SU-DHL-6 (cell line): ENCODE measurements around the gene GULP1.
"Not testable (repeated sequence)": the region's sequence is repeated elsewhere in the genome, so short reads cannot be mapped to it uniquely, and the experiment has no call there.

Experiments used
- H2AFZ ChIP-seq: fragments of 200-600 bp; sonication (generic); 2 replicates; pipeline ENCODE4 v1.6.1; 2014; ENCODE audit warnings: low read depth, mild to moderate bottlenecking, moderate library complexity, mixed read lengths, antibody characterized with exemption, low read length; ENCODE audit not compliant: severe bottlenecking
- H3F3A ChIP-seq: fragments of 200-600 bp; shearing (Covaris generic); 2 replicates; pipeline ENCODE4 v1.6.0; 2016; ENCODE audit warnings: antibody characterized with exemption, mild to moderate bottlenecking; ENCODE audit not compliant: insufficient read depth
- H3K27ac ChIP-seq: fragments of 200-600 bp; sonication (generic); 2 replicates; pipeline ENCODE4 v1.5.1; 2016; ENCODE audit warnings: low read depth, mild to moderate bottlenecking, low read length, moderate library complexity, mixed read lengths
- H3K27me3 ChIP-seq: fragments of 200-600 bp; sonication (generic), shearing (Covaris generic); 2 replicates; pipeline ENCODE4 v1.6.0; 2014; ENCODE audit warnings: mild to moderate bottlenecking, low read length
- H3K36me3 ChIP-seq: fragments of 200-600 bp; sonication (generic); 2 replicates; pipeline ENCODE4 v1.6.1; 2014; ENCODE audit warnings: mild to moderate bottlenecking, low read length, mixed read lengths
- H3K4me2 ChIP-seq: fragments of 300-600, 200-600 bp; shearing (Covaris generic), sonication (generic); 2 replicates; pipeline ENCODE4 v1.6.0; 2014; ENCODE audit warnings: low read length, low read depth, mild to moderate bottlenecking; ENCODE audit not compliant: poor library complexity, severe bottlenecking
- H3K4me3 ChIP-seq: fragments of 200-600 bp; sonication (generic); 2 replicates; pipeline ENCODE4 v1.5.1; 2014; ENCODE audit warnings: antibody characterized with exemption, low read length, mild to moderate bottlenecking, mixed read lengths; ENCODE audit not compliant: insufficient read depth, poor library complexity, severe bottlenecking
- H3K79me2 ChIP-seq: fragments of 200-600 bp; sonication (generic); 2 replicates; pipeline ENCODE4 v1.6.1; 2014; ENCODE audit warnings: mild to moderate bottlenecking, low read length, moderate library complexity; ENCODE audit not compliant: insufficient read depth
- H3K9ac ChIP-seq: fragments of 200-600 bp; sonication (generic); 2 replicates; pipeline ENCODE4 v1.7.0; 2014; ENCODE audit warnings: mild to moderate bottlenecking, low read length
- H3K9me2 ChIP-seq: fragments of 200-600 bp; sonication (generic); replicated peaks from 2 replicates; pipeline ENCODE4 v1.6.1; 2014; ENCODE audit warnings: low read length; ENCODE audit not compliant: insufficient read depth
- H3K9me3 ChIP-seq: fragments of 200-600 bp; sonication (generic); 2 replicates; pipeline ENCODE4 v1.6.1; 2014; ENCODE audit warnings: low read length, mixed read lengths; ENCODE audit not compliant: insufficient read depth
- H4K20me1 ChIP-seq: fragments of 200-600 bp; sonication (generic); 2 replicates; pipeline ENCODE4 v1.6.1; 2014; ENCODE audit warnings: low read depth, mild to moderate bottlenecking, antibody characterized with exemption, low read length, moderate library complexity, mixed read lengths
- EZH2phosphoT487 ChIP-seq: fragments of 200-600 bp; sonication (generic), shearing (Covaris generic); conservative IDR thresholded peaks from 2 replicates; pipeline ENCODE4 v1.6.1; 2018; ENCODE audit warnings: mild to moderate bottlenecking, antibody characterized with exemption, low read length, moderate library complexity, mixed read lengths
- TF ChIP-seq, protein P1 (sequence below): fragments of 200-600 bp; sonication (generic); IDR thresholded peaks from one replicate; pipeline ENCODE4 v1.5.1; 2017; ENCODE audit warnings: antibody characterized with exemption, mild to moderate bottlenecking, low read length, moderate library complexity; ENCODE audit not compliant: insufficient read depth, poor library complexity, severe bottlenecking

Gene GULP1

DNA sequence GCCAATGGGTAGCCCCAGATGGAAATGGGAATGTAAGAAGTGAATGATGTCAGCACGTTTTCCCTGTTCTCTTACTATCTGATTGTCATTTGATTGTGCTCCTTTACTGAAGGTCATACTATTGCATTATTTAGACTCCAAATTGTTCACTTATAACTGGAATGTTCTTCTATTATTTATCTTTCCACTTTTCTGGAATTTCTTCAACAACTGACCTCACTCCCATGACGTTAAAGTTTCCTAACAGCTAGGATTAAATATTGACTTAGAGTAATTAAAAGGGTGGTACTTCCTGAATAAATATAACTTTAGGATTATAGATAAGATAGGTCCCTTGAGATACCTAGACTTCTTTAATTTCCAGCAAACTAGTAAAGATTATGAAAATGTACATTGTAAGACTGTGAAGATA is 10.9 kb upstream of the GULP1 start:
- no peak for TF ChIP-seq EZH2phosphoT487
- TF ChIP-seq, protein P1, sequence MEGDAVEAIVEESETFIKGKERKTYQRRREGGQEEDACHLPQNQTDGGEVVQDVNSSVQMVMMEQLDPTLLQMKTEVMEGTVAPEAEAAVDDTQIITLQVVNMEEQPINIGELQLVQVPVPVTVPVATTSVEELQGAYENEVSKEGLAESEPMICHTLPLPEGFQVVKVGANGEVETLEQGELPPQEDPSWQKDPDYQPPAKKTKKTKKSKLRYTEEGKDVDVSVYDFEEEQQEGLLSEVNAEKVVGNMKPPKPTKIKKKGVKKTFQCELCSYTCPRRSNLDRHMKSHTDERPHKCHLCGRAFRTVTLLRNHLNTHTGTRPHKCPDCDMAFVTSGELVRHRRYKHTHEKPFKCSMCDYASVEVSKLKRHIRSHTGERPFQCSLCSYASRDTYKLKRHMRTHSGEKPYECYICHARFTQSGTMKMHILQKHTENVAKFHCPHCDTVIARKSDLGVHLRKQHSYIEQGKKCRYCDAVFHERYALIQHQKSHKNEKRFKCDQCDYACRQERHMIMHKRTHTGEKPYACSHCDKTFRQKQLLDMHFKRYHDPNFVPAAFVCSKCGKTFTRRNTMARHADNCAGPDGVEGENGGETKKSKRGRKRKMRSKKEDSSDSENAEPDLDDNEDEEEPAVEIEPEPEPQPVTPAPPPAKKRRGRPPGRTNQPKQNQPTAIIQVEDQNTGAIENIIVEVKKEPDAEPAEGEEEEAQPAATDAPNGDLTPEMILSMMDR: no peak
- no peaks in the 10 kb centered on the region for H3K27me3 ChIP-seq
- no peaks in the 10 kb centered on the region for H4K20me1 ChIP-seq
- no peak overlapping the region for H3K9ac ChIP-seq
- H3K36me3 ChIP-seq: no peaks in the 10 kb centered on the region
- H3K27ac ChIP-seq: no peak overlapping the region
- no peaks in the 10 kb centered on the region for H3K79me2 ChIP-seq
- H3K9me3 ChIP-seq: no peaks in the 10 kb centered on the region
- no peaks in the 10 kb centered on the region for H3K9me2 ChIP-seq
- no peak overlapping the region for H2AFZ ChIP-seq
- no peaks in the 10 kb centered on the region for H3F3A ChIP-seq
- H3K4me2 ChIP-seq: no peak overlapping the region
- no peak overlapping the region for H3K4me3 ChIP-seq

DNA sequence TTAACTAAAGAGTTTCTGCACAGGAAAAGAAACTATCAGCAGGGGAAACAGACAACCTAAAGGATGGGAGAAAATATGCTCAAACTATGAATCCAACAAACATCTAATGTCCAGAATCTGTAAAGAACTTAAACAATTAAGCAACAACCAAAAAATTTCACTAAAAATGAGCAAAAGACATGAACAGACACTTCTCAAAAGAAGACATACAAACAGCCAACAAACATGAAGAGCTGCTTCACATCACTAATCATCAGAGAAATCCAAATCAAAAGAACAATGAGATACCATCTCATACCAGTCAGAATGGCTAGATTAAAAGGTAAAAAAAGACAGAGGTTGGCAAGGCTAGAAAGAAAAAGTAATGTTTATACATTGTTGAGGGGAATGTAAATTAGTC is 8.8 kb upstream of the GULP1 start:
- no peaks in the 10 kb centered on the region for H3K36me3 ChIP-seq
- no peaks in the 10 kb centered on the region for H3K79me2 ChIP-seq
- no peaks in the 10 kb centered on the region for H3K9me3 ChIP-seq
- H3K9me2 ChIP-seq: no peaks in the 10 kb centered on the region
- H3F3A ChIP-seq: no peaks in the 10 kb centered on the region
- no peaks in the 10 kb centered on the region for H4K20me1 ChIP-seq
- no peak overlapping the region for H3K9ac ChIP-seq
- H3K27ac ChIP-seq: no peak overlapping the region
- TF ChIP-seq, protein P1: no peak
- TF ChIP-seq EZH2phosphoT487: no peak
- no peak overlapping the region for H2AFZ ChIP-seq
- H3K4me3 ChIP-seq: no peak overlapping the region
- no peaks in the 10 kb centered on the region for H3K27me3 ChIP-seq
- H3K4me2 ChIP-seq: no peak overlapping the region

DNA sequence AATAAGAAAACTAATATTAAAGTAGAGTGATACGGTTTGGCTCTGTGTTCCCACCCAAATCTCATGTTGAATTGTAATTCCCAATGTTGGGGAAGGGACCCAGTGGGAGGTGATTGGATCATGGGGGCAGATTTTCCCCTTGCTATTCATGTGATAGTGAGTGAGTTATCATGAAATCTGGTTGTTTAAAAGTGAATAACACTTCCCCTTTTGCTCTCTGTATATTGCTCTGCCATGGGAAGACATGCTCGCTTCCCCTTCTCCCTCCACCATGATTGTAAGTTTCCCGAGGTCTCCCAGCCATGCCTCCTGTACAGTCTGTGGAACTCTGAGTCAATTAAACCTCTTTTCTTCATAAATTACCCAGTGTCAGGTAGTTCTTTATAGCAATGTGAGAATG is 7.4 kb upstream of the GULP1 start:
- not testable (repeated sequence) for H3K4me3 ChIP-seq, H3K79me2 ChIP-seq, H3K9me3 ChIP-seq, H3F3A ChIP-seq, H3K36me3 ChIP-seq, H3K9ac ChIP-seq, H2AFZ ChIP-seq, H3K4me2 ChIP-seq, H3K9me2 ChIP-seq, H3K27me3 ChIP-seq, H3K27ac ChIP-seq, H4K20me1 ChIP-seq

- Histone ChIP-seq H3K9me3 (no peaks in the 10 kb centered on the region), H3F3A (no peaks in the 10 kb centered on the region), H3K79me2 (no peaks in the 10 kb centered on the region), H3K4me3 (no peak overlapping the region), H3K4me2 (no peak overlapping the region), H4K20me1 (no peaks in the 10 kb centered on the region), H3K9me2 (no peaks in the 10 kb centered on the region), H3K27ac (no peak overlapping the region), H2AFZ (no peak overlapping the region), H3K27me3 (no peaks in the 10 kb centered on the region), H3K36me3 (no peaks in the 10 kb centered on the region), H3K9ac (no peak overlapping the region)
- TF ChIP-seq, protein P1: no peak
- TF ChIP-seq EZH2phosphoT487: no peak
Observed at GRCh38 chr2:188285049-188285448, 6.6 kb upstream of the GULP1 start.
